ENCODE measurements around the gene ADISSP. TPM values are rescaled to one million over a fixed set of nuclear protein-coding genes. Genes with fewer than 3 reads are reported as not detected.

The ADISSP gene
- total and polyA plus RNA-seq, 2 of the 13 experiments (the other 11 are each of a cell fraction or from before 2014, with no cell fraction given) = 38.3 to 90.6 TPM

- no peak for TF ChIP-seq SKIL (CRISPR knock-in tag; IDR thresholded peaks at IDR 0.05; ENCODE audit: borderline replicate concordance)
- TF ChIP-seq ZNF503 (CRISPR knock-in tag; IDR thresholded peaks at IDR 0.05) = no peak
- TF ChIP-seq NRL (CRISPR knock-in tag; IDR thresholded peaks at IDR 0.05; ENCODE audit: borderline replicate concordance) = 0 out of 2 replicates have a peak, but pooled peaks have one; percentile 63
- TF ChIP-seq ZNF816 (CRISPR knock-in tag; IDR thresholded peaks at IDR 0.05; ENCODE audit: borderline replicate concordance) = no peak
- no peak for TF ChIP-seq TCF7L2 (IDR thresholded peaks at IDR 0.05; ENCODE audit: low read depth, low read length)
- no peak for TF ChIP-seq ZSCAN22 (CRISPR knock-in tag; IDR thresholded peaks at IDR 0.05)
- no peak for TF ChIP-seq KAT7 (CRISPR knock-in tag; IDR thresholded peaks at IDR 0.05; ENCODE audit: borderline replicate concordance)
- TF ChIP-seq ZKSCAN1 (IDR thresholded peaks at IDR 0.05; ENCODE audit: low read length) = no peak
- no peak for TF ChIP-seq ZMAT3 (CRISPR knock-in tag; conservative IDR thresholded peaks at IDR 0.05)
- TF ChIP-seq ATF1 (CRISPR knock-in tag; IDR thresholded peaks at IDR 0.05) = no peak
- no peak for TF ChIP-seq THRA (CRISPR knock-in tag; IDR thresholded peaks at IDR 0.05; ENCODE audit: borderline replicate concordance)
- TF ChIP-seq TMF1 (CRISPR knock-in tag; IDR thresholded peaks at IDR 0.05; ENCODE audit: low read depth) = no peak
- TF ChIP-seq PRPF4 (IDR thresholded peaks at IDR 0.05; ENCODE audit: low read depth, low read length, poor library complexity, severe bottlenecking) = no peak
- no peak for TF ChIP-seq NCOR1 (IDR thresholded peaks at IDR 0.05; ENCODE audit: borderline replicate concordance, low read length)
- TF ChIP-seq TBX2 (CRISPR knock-in tag; IDR thresholded peaks at IDR 0.05; ENCODE audit: borderline replicate concordance) = no peak
- TF ChIP-seq TGIF2 (CRISPR knock-in tag; IDR thresholded peaks at IDR 0.05) = no peak
- no peak for TF ChIP-seq ELF4 (CRISPR knock-in tag; IDR thresholded peaks at IDR 0.05; ENCODE audit: borderline replicate concordance)
- no peak for TF ChIP-seq SIN3B (IDR thresholded peaks at IDR 0.05; ENCODE audit: low read length)
- no peak for TF ChIP-seq JUN (CRISPR knock-in tag; IDR thresholded peaks at IDR 0.05)
- TF ChIP-seq ZBTB33 (CRISPR knock-in tag; IDR thresholded peaks at IDR 0.05) = peak; percentile 79
- TF ChIP-seq HNRNPL (IDR thresholded peaks at IDR 0.05; ENCODE audit: low read depth, low read length) = peak; percentile 86; the same call in 1 of the 2 replicates
- no peak for TF ChIP-seq WIZ (CRISPR knock-in tag; IDR thresholded peaks at IDR 0.05)
- TF ChIP-seq SOX13 (IDR thresholded peaks at IDR 0.05) = no peak
- no peak for TF ChIP-seq SOX13 (CRISPR knock-in tag; conservative IDR thresholded peaks at IDR 0.05 in 1 of 2, IDR thresholded peaks at IDR 0.05 in 1 of 2)
- no peak for TF ChIP-seq ZNF777 (CRISPR knock-in tag; IDR thresholded peaks at IDR 0.05)
These were observed 16.8 kb upstream of the ADISSP start (continued) for GRCh38 chr20:3784216-3784853.

Measured in HepG2 (cell line).